Subcutaneous adipose tissue (tissue), 4 donors: ENCODE data around the gene YIPF2. TPM values are rescaled to one million over a fixed set of nuclear protein-coding genes. Genes with fewer than 3 reads are reported as not detected.

Source experiments
- CTCF ChIP-seq: fragments of 450-650 bp; IDR thresholded peaks from one replicate; pipeline ENCODE4 v1.5.1; 2016; ENCODE audit warnings: low read depth, mild to moderate bottlenecking, control low read depth, antibody characterized with exemption, moderate library complexity
- total RNA-seq, 4 donors: library from RNA; depleted of rRNA; stranded (reverse); fragments of >200 nt; gene quantifications; one replicate each; pipeline ENCODE4 v1.1.0, GENCODE V29; 2016

Gene YIPF2
- total RNA-seq, 4 donors from 2014 or later = 25.9 to 44.6 (median 35.6) TPM

DNA sequence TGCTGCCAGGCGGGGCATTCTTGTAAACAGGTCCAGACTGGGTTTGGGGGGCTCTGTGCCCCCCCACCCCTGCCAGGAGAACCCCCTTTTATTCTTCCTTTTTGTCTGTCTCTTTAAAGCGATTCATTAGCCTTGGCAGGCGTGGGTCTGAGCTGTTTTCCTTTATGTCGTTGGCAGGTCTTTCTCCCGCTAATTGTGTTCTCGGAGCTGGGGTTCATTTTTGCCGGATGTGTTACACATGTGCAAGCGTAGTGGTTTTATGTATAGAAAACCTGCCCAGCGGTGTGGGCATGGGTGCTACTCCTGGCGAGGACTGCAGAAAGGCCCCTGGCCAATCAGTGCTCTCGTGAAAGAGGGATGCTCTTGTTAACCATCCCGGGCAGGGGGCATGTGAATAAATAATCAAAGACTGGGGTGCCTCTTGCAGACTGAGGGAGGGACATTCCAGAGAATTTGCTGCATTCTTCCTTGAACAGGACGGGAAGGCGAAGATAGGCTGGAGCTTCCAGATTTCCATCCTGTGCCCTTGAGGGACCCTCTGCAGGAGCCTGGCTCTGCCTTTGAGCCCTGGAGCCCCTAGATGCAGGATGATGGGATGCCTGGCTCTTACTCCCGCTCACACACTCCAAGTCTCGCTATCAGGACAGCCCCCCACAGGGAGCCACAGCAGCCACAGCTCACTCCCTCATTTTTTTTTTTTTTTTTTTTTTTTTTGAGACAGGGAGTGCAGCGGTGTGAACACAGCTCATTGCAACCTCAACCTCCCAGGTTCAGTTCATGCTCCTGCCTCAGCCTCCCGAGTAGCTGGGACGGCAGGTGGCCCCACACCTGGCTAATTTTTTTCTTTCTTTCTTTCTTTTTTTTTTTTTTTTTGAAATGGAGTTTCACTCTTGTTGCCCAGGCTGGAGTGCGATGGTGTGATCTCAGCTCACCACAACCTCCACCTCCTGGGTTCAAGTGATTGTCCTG lies 43.0 kb downstream of the YIPF2 start:
- no peak for TF ChIP-seq CTCF

DNA sequence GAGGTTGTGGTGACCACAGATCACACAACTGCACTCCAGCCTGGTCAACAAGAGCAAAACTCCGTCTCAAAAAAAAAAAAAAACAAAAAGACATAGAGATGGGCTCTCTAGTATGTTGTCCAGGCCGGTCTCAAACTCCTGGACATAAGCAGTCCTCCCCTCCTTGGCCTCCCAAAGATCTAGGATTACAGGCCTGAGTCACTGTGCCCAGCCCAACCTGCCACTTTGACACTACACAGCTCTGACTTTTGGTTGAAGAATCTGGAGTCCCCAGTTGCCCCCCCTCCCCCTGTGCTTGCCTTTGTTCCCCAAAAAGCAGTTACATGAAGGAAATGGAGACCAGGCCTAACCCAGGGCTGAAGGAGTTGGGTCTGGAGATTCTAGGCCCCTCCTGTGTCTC lies 44.2 kb downstream of the YIPF2 start:
- TF ChIP-seq CTCF = no peak

DNA sequence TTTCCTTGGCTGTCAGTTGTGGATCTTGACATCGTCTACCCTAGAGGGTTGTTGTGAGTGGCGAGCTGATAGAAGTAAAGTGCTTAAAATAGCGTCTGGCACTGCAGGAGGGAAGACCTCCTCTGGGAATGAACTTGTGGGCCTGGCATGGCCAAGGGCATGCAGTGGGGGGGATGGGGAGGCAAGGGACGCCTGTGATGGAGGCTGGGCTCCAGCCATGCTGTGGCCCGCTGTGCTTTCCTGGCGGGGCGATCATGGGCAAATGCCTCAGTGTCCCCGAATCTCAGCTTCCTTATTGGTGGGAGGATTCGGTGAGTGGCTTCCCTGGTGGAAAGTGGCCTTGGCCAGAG lies 46.4 kb downstream of the YIPF2 start:
- TF ChIP-seq CTCF = no peak

DNA sequence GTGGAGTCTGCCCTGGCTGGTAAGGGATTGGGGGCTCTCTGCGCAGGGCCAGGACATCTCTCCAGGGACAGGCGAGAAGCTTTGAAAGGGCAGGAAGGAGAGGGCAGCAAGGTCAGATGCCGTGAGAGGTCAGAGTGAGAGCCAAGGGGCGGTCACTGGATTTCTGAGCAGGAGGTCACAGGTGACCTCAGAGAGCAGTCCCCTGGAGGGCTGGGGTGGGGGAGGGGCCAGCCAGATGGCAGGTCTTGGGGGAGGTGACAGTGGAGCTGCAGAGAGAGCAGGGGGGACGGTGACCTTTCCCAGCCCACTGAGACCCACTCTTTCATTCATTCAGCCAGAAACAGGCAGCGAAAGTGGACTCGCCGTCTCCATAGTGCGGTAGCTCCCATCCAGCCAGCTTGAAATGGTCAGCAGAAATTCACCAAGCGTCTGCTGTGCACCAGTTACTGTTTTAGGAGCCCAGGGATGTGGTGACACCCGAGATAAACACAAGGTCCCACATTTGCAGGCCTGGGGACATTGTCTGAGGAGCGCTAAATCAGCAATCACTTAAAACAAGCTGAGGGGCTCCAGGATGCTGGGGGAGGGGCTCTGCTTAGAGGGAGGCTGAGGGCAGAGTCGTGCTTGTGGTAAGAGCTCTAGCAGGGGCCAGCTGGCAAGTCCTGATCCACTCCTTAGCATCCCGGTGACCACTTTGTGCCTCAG lies 46.9 kb downstream of the YIPF2 start:
- no peak for TF ChIP-seq CTCF

DNA sequence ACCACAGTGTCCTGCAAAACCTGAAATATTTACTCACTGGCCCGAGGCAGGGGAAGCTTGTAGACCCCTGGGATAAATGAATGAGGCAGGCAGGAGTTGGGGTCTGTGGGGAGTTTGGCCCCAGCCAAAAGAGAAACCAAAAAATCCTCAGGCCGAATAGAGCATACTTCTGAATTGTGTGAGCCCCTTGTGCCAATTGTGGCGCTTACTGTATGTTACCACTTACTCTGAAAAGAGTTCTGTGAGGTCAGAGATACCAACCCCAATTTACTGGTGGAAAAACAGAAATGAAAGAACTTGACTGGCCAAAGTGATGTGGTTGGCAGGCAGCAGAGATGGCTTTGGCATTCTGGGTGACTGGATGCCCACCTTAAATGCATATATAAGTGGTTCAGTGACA lies 50.2 kb downstream of the YIPF2 start:
- TF ChIP-seq CTCF = no peak

DNA sequence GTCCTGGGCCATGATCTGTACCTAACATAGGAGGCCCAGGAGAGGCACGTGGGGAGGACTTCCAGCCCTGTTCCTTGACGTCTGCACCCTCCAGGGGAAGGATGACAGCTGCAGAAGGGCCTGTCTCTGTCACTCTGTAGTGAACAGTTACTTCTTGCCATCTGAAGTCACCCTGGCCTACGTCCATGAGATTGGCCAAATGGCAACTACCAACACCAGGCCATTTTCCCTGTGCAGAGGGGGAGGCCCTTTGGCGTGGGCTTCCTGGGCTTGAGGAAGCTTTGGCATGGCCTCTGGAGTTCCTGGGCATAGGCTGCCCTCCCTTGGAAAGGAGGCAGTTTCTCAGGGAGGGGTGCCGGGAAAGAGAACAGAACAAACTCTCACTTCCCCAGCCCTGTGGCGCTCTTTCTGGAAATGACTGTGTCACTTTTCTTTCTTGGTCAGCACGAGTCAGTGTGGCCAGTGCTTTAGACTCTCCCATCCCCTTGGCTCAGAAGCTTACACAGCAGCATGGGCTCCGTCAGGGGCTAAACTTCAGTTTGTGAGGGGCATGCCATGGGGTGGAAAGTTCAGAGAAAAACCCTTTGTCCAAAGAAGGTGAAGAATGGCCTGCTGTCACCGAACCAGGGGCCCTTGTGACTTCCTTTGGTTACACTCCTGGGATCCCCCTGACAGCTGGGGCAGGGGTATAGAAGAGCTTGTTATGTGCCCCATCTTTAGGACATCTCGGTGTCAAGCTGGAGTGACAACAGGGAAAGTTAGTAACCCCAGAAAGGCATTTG lies 51.8 kb downstream of the YIPF2 start:
- no peak for TF ChIP-seq CTCF

GRCh38 chr19:10874024-10874423 lies 54.4 kb downstream of the YIPF2 start:
- no peak for TF ChIP-seq CTCF
